ENCODE results near the gene TBXA2R. TPM values are rescaled to one million over a fixed set of nuclear protein-coding genes. Genes with fewer than 3 reads are reported as not detected.
"Not testable (repeated sequence)": the region's sequence is repeated elsewhere in the genome, so short reads cannot be mapped to it uniquely, and the experiment has no call there.

The TBXA2R gene
- 4.4 TPM for total RNA-seq

- DNase-seq (ENCODE audit: low spot score) (peak; percentile 76), ATAC-seq (peak; percentile 53)
These were observed at the start of gene TBXA2R for GRCh38 chr19:3606690-3607289. Gene TBXA2R, minus strand, starts transcription at chr19:3606875. Its CDS starts 6,241 bp downstream, at chr19:3600634.

DNA sequence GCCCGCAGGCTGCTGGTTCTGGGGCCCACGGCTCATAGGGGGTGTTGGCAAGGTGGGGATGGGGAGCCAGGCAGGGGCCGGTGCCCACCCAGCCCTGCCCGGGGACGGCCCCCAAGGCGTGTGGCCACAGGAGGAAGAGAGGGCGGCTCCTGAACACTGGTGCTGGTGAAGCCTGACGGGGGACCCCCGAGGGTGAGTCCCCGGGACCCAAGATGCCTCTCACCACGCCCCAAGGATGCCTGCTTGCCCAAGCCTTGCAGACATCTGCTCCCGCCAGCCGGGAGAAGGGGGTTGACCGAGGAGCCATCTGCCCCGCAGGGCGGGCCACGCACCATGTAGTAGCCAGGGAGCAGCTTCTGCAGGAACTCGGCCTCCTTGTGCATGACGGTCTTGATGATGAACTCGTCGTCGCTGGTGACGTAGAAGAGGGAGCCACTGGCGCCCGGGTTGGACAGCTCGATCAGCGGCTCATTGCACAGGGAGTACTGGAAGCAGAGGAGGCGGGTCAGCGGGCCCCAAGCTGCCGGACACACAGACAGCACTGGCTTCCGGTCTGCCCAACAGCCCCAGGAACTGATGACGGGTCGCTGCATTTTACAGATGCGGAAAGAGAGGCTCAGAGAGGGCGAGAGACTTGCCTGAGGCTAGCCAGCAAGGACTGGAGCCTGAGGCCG, 49.5 kb upstream of the TBXA2R start:
- no peak for DNase-seq (ENCODE audit: low spot score)
- no peak for ATAC-seq

DNA sequence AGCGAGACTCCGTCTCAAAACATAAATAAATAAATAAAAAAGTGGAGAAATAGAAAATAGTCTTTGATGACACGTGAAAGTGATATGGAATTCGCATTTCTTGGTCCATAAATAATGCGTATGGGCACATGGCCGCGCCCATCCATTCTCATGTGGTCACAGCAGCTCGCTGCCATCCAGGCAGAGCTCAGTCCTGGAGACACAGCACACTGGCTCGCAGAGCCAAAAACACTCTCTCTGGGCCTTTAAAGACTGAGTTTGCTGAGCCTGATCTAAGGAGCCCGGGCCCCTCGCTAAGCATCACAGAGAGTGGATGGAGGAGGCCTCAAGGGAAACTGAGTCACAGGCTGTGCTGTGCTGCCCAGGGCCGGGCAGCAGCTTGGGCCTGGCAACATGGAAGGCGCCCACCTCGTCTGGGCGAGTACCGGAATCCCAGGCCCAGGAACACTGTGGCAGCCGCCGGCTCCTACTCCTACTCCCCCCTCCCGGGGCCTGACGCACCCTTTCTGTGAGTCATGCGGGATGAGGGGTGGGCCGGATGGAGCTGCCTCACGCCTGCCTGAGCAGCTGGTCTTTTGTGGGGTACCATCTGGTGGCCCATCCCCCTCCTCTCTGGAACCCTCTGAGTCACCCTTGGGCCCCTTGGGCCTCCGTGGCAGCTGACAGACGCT, 48.9 kb upstream of the TBXA2R start:
- ATAC-seq (no peak), DNase-seq (ENCODE audit: low spot score) (no peak)

DNA sequence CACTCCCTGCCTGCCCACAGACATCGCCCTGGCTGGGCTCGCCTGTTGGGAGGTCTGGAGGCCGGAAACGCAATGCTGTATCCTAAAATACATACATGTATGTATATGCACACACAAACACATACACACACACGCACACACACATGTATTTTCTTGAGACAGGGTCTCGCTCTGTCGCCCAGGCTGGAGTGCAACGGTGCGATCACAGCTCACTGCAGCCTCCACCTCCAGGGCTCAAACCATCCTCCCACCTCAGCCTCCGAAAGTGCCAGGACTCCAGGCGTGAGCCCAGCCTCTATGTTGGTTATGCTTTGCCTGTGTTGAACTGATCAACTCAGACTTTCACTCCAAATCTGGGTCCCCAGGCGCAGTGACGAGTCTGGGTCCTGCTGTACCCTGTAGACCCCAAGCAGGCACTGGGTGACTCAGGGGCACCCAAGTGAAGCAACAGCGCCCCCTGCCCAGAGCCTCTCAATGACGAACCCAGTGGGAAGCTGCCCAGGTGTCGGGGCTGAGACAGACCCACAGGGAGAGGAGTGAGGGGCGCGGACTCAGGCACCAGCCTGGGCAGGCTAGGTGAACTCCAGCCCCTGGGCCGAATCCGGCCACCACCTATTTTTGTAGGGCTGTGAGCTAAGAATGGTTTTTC, 47.3 kb upstream of the TBXA2R start:
- DNase-seq (ENCODE audit: low spot score) (no peak), ATAC-seq (no peak)

DNA sequence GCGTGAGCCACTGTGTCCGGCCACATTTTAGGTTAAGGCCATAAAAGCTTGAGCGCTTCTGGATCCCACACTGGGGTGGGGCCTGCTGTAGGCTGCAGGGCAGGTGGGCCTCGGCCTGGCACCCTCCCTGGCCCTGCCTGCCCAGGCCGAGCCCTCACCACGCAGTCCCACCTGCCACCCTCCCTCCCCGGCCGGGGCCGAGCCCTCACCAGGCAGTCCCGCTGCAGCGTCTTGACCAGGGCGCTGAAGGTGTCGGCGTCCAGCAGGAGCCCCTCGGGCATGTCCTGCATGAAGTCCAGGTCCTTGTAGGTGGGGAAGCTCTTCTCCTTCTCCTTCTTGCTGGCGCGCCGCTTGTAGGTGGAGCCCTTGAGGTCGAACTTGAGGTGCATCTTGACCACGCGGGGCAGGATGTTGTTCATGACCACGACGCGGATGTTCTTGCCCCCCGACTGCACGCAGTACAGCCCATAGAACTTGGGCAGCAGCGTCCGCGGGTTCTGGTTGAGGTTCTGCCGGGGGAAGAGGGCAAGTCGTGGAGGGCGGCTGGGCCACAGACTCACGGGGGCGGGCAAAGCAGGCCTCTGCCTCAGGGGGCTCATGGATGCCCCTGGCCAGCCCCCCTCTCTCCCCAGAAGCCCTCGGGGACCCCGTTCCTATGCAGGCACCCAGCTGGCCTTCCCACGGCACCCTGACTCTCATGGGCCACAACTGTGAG, 46.6 kb upstream of the TBXA2R start:
- DNase-seq (ENCODE audit: low spot score), result no peak
- no peak for ATAC-seq

- ATAC-seq (no peak), DNase-seq (ENCODE audit: low spot score) (no peak)
These were observed 45.7 kb upstream of the TBXA2R start for GRCh38 chr19:3652422-3652821.

GRCh38 chr19:3651684-3652083, 45.0 kb upstream of the TBXA2R start:
- no peak for ATAC-seq
- DNase-seq (ENCODE audit: low spot score), result no peak

DNA sequence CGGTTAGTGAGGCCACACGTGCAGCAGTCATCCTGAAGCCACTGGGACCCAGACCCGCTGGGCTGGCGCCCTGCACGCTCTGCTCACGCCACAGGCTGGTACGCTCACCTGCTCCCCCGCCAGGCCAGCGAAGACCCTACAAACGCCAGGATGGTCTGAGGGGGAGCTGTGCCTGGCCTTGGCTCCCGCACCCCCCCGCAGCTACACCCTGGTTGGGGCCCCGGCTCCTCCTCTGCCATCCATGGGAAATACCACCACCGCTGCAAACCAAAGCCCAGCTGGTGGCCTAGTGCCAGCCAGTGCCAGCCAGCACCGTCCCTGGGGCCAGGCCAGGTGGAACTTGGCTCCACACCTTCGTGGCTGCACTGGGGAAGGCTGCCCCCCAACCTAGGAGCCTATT, 43.2 kb upstream of the TBXA2R start:
- DNase-seq (ENCODE audit: low spot score), result peak; percentile 64
- ATAC-seq, result peak; percentile 70

DNA sequence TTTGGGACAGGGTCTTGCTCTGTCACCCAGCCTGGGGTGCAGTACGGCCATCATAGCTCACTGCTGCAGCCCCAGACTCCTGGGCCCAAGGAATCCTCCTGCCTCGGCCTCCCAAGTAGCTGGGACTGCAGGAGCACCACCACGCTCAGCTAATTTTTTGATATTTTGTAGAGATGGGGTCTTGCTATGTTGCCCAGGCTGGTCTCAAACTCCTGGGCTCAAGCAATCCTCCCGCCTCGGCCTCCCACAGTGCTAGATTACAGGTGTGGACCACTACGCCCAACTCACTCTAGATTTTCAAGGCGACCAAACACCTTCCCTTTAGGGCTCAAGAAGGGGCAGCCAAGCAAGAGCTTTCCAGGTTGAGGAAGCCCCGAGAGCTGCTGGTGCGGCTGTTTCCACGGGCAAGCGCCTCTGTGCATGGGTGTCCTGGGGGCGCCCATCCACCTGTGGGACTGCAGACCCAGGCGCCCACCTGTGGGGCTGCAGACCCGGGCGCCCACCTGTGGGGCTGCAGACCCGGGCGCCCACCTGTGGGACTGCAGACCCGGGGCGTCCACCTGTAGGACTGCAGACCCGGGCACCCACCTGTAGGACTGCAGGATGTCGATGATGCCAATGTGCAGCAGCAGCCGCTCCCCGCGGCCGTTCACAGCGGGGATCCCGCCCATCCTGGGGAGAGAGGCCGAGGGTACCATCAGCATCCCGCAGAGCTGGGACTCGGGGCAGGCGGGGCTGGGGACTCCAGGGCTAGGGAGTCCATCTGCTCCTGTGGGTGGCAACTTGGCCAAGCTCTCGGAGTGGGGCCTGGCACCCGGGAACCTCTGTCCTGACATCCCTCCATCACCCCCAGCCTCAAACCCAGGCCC, 41.6 kb upstream of the TBXA2R start:
- DNase-seq (ENCODE audit: low spot score) (no peak), ATAC-seq (no peak)

- ATAC-seq; DNase-seq (ENCODE audit: low spot score): not testable (repeated sequence)
These were observed 40.4 kb upstream of the TBXA2R start for GRCh38 chr19:3647102-3647501.

GRCh38 chr19:3646336-3647092, 39.8 kb upstream of the TBXA2R start:
- DNase-seq (ENCODE audit: low spot score), result no peak
- no peak for ATAC-seq

DNA sequence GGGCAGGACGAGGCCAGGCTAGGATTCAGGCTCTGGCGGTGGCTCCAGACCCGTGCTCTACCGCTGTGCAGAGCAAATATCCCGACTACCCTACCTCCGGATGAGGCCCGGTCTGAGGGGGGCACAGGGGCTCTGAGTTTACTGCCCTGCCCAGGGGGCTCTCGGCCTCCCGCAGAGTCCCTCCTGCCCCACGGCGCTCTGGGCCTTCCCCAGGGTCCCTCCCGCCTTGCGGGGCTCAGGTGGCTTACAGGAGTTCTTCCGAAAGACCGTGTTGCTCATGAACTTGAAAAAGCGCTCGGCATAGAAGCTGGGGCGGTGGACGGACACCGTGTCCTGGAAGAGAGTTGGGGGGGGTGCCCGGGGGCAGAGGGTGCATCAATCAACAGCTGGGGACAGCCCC, 39.1 kb upstream of the TBXA2R start:
- DNase-seq (ENCODE audit: low spot score), result no peak
- ATAC-seq, result no peak

GRCh38 chr19:3645067-3645396, 38.4 kb upstream of the TBXA2R start:
- ATAC-seq (peak; percentile 3), DNase-seq (ENCODE audit: low spot score) (no peak)

- ATAC-seq, result peak; percentile 94
- DNase-seq (ENCODE audit: low spot score), result peak; percentile 97
These were observed 37.8 kb upstream of the TBXA2R start for GRCh38 chr19:3644351-3645066.

GRCh38 chr19:3643674-3644313, 37.1 kb upstream of the TBXA2R start:
- no peak for ATAC-seq
- no peak for DNase-seq (ENCODE audit: low spot score)

DNA sequence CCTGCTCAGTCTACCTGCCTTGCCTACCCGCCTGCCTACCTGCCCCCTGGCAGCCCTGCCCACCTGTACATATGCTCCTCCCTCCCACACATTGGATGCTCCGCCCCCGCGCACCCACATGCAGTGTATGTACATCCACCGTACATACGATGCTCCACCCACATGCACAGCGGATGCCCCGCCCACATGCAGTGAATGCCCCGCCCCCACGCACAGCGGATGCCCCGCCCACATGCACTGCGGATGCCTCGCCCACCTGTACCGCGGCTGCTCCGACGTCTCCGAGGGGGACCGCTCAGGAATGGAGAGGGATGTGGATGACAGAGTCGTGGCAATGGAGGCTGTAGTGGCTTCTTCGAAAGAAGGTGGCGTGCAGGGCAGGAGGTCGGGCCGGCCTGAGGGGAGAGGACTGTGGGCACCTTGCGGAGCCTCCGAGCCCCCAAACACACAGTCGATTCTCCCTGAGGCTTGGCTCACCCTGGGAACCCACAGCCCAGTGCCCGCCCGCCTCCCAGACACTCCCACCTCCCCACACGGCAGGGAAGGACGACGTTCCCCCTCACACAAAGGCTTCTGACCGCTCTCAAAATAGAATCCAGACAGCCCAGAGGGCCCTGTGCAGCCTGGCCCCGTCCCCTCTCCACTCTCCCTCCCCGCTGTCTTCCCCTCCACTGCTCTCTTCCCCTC, 36.5 kb upstream of the TBXA2R start:
- no peak for DNase-seq (ENCODE audit: low spot score)
- ATAC-seq, result no peak

- ATAC-seq (no peak), DNase-seq (ENCODE audit: low spot score) (no peak)
These were observed 35.6 kb upstream of the TBXA2R start for GRCh38 chr19:3642296-3642695.

Data from left lobe of liver (tissue), 2 donors.